T-helper 1 cell treated with Interleukin-12 subunit alpha and Interleukin-12 subunit beta and Interleukin-4 antibody, amounts not matched to agents 30 μg/mL and 1 μg/mL, for 36 hours (primary cell): Measurements from ENCODE around the gene ABCB4.
"Not testable (repeated sequence)": the region's sequence is repeated elsewhere in the genome, so short reads cannot be mapped to it uniquely, and the experiment has no call there.

ENCODE experiments used
- H3K27ac Mint-ChIP-seq: one replicate; pipeline ENCODE4 v1.8.0; 2021; ENCODE audit warnings: mild to moderate bottlenecking, mixed read lengths
- H3K27me3 Mint-ChIP-seq: one replicate; pipeline ENCODE4 v1.8.0; 2021; ENCODE audit warnings: low read depth, mixed read lengths
- H3K36me3 Mint-ChIP-seq: one replicate; pipeline ENCODE4 v1.8.0; 2021; ENCODE audit warnings: low read depth, mixed read lengths
- H3K4me1 Mint-ChIP-seq: one replicate; pipeline ENCODE4 v1.8.0; 2021; ENCODE audit warnings: low read depth, mixed read lengths
- H3K4me3 Mint-ChIP-seq: one replicate; pipeline ENCODE4 v1.8.0; 2021; ENCODE audit warnings: mild to moderate bottlenecking, moderate library complexity, mixed read lengths
- H3K9me3 Mint-ChIP-seq: one replicate; pipeline ENCODE4 v1.8.0; 2021; ENCODE audit warnings: mixed read lengths

The ABCB4 gene

DNA sequence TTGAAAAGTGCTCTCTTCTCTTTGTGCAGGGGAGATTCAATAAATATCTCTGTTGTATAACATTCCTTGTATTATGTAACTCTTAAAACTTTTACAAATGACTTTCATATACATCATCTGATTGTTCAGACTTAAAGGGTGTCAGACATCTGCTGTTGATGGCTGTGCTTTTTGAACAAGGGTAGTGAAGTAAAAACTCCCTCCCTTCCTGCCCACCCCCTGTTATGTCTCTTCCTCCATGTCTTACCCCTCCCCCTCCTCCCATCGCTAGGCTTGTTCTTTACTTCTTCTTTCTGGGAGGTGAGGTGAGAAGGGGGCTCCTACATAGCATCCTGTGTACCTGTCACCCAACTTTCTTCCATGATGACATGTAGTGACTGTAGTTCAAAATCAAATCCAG, 23.4 kb upstream of the ABCB4 start:
- no peaks in the 10 kb centered on the region for H3K9me3 Mint-ChIP-seq
- peaks cover 8% of the 10 kb centered on the region for H3K27me3 Mint-ChIP-seq
- H3K4me1 Mint-ChIP-seq: no peaks in the 10 kb centered on the region
- H3K4me3 Mint-ChIP-seq: no peak overlapping the region
- H3K36me3 Mint-ChIP-seq: no peaks in the 10 kb centered on the region
- no peak overlapping the region for H3K27ac Mint-ChIP-seq

DNA sequence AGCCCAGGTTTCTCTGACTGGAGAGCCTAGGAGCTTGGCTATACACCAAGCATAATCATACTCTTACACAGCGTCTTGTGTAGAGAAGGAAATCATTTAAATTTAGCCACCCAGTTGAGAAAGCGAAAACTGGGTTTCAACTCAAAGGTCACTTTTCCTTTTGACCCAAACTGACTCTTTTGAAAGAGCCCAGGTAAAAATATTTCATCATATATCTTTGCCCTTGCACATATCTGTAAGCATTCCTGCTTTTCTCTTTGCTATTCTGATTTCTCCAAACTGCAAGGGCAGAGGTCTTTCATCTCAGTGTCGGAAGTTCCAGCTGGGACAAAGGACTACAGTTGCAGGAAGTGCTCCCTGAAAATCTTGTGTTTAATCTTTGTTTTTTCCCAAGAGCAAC, 22.0 kb upstream of the ABCB4 start:
- H3K27me3 Mint-ChIP-seq: peaks cover 8% of the 10 kb centered on the region
- no peaks in the 10 kb centered on the region for H3K9me3 Mint-ChIP-seq
- H3K4me1 Mint-ChIP-seq: no peaks in the 10 kb centered on the region
- no peak overlapping the region for H3K27ac Mint-ChIP-seq
- H3K36me3 Mint-ChIP-seq: no peaks in the 10 kb centered on the region
- no peak overlapping the region for H3K4me3 Mint-ChIP-seq

DNA sequence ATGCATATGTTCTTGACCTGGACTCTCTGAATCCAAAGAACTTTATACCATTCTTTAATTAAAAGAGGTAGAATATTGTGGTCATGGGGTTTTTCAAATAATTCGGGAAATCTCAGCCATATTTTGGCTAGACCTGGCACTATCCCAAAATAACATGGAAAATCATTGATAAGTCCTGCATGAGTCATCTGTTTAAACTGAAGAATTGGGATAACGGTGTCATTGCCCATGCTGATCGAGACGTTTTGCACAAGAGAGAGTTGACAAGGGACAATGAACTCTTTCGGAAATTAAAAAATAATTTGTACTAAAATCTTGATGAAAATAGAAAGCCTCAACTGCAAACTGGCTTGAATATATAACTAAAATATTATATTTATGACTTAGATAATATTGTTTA, 19.9 kb upstream of the ABCB4 start:
- H3K4me3 Mint-ChIP-seq: no peak overlapping the region
- no peak overlapping the region for H3K27ac Mint-ChIP-seq
- H3K36me3 Mint-ChIP-seq: no peaks in the 10 kb centered on the region
- H3K27me3 Mint-ChIP-seq: peaks cover 8% of the 10 kb centered on the region
- H3K9me3 Mint-ChIP-seq: no peaks in the 10 kb centered on the region
- H3K4me1 Mint-ChIP-seq: no peaks in the 10 kb centered on the region

DNA sequence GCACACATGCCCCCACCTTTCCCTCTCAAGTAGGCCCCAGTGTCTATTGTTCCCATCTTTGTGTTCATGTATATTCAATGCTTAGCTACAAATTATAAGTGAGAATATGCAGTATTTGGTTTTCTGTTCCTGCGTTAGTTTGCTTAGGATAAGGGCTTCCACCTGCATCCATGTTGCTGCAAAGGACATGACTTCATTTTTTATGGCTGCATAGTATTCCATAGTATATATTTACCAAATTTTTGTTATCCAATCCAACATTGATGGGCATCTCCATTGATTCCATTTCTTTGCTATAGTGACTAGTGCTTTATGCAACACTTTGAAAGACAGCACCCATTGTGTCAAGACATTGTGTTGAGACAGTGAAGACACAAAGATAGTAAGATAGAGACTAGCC, 19.0 kb upstream of the ABCB4 start:
- Mint-ChIP-seq H3K36me3 (no peaks in the 10 kb centered on the region), H3K9me3 (no peaks in the 10 kb centered on the region), H3K27ac (no peak overlapping the region), H3K4me1 (no peaks in the 10 kb centered on the region), H3K27me3 (peaks cover 8% of the 10 kb centered on the region), H3K4me3 (no peak overlapping the region)

DNA sequence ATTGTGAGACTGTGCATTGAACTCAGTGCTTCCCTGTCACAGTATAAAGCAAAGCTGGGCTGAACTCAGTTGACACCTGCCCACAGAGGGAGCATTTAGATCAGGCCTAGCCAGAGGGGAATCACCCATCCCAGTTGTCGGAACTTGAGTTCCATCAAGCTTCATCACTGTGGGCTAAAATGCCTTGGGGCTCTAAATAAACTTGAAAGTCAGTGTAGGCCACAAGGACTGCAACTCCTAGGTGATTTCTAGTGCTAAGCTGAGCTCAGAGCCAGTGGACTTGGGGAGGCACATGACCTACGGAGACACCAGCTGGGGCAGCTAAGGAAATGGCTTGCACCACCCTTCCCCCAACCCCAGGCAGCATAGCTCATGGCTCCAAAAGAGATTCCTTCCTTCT, 7.7 kb upstream of the ABCB4 start:
- no peaks in the 10 kb centered on the region for H3K36me3 Mint-ChIP-seq
- H3K4me1 Mint-ChIP-seq: no peaks in the 10 kb centered on the region
- H3K27ac Mint-ChIP-seq: no peak overlapping the region
- H3K9me3 Mint-ChIP-seq: no peaks in the 10 kb centered on the region
- peaks cover 17% of the 10 kb centered on the region for H3K27me3 Mint-ChIP-seq
- H3K4me3 Mint-ChIP-seq: no peak overlapping the region

DNA sequence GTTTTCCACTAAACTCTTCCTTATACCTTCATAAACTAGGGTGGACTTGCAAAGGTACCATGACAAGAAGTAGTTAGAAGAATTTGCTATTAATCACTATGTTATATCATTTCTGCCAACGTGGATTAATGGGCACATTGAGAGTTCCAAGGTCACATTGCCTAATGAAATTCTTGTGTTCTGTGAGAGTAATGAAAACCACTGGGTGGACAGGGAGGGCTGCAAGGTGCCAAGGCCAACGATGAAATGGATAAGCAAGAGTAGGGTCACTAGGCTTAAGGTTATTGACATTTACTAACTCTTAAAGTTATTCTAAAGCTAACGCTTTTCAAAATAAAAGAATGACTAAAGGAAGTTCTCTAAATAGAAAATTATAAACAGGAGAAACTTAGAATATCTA, 6.6 kb upstream of the ABCB4 start:
- H3K9me3 Mint-ChIP-seq: no peaks in the 10 kb centered on the region
- no peak overlapping the region for H3K27ac Mint-ChIP-seq
- no peaks in the 10 kb centered on the region for H3K4me1 Mint-ChIP-seq
- H3K27me3 Mint-ChIP-seq: peaks cover 16% of the 10 kb centered on the region
- H3K4me3 Mint-ChIP-seq: no peak overlapping the region
- H3K36me3 Mint-ChIP-seq: no peaks in the 10 kb centered on the region

DNA sequence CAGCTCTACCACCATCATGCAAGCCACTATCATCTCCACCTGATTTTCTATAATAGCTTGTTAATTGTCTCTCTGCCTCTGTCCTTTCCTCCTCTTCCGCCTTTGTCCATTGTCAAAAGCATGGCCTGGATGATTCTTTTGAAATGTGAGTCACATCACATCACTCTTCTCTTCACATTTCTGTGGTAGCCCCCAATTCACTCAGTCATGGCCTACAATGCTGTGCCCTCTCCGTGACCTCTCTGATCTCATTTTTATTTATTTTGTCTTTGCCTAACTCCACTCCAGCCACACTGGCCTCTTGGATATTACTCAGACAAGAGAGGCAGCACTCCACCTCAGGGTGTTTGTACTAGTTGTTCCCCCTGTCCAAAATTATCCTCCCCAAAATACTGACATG, 4.9 kb upstream of the ABCB4 start:
- H3K4me3 Mint-ChIP-seq: no peak overlapping the region
- H3K4me1 Mint-ChIP-seq: no peaks in the 10 kb centered on the region
- H3K36me3 Mint-ChIP-seq: no peaks in the 10 kb centered on the region
- H3K9me3 Mint-ChIP-seq: no peaks in the 10 kb centered on the region
- H3K27ac Mint-ChIP-seq: no peak overlapping the region
- peaks cover 23% of the 10 kb centered on the region for H3K27me3 Mint-ChIP-seq

DNA sequence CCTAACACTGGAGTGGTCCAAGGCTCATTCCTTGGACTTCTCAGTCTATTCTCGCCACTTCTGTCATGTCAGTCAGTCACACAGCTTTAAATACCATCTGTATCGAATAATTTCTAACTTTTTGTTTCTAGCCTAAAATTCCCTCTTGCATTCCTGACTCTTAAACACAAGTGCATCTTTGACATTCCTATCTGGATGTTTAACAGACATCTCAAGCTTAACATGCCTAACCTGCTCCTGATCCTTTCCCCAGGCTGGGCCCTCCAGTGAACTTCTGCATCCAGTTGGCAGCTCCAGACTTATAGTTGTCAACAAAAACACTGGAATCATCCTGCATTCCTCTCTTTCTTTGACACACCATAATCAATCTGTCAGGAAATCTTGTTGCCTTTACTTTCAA, 4.5 kb upstream of the ABCB4 start:
- Mint-ChIP-seq H3K36me3 (no peaks in the 10 kb centered on the region), H3K4me3 (no peak overlapping the region), H3K4me1 (no peaks in the 10 kb centered on the region), H3K27me3 (peaks cover 25% of the 10 kb centered on the region), H3K27ac (no peak overlapping the region), H3K9me3 (no peaks in the 10 kb centered on the region)

DNA sequence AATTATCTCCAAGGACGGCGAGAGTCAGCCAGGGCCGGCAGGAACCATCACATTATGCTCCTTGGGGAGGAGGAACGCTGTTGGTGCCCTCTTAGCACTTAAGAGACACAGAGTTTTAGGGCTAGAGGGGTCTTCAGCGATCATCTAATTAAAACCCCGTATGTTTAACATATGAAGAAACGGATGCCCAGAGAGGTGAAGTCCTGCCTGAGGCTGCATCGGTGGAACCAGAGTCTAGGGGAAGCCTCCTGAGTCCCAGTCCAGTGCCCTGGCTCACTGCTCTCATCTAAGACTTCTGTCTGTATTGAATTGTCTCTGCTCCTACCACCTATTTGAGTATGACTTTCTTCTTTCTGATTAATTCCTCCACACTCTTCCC, 688 bp upstream of the ABCB4 start:
- Mint-ChIP-seq H3K36me3 (no peaks in the 10 kb centered on the region), H3K4me3 (peak overlapping the region; percentile 26), H3K27me3 (peaks cover 39% of the 10 kb centered on the region), H3K4me1 (peaks cover 3% of the 10 kb centered on the region), H3K27ac (no peak overlapping the region), H3K9me3 (no peaks in the 10 kb centered on the region)

DNA sequence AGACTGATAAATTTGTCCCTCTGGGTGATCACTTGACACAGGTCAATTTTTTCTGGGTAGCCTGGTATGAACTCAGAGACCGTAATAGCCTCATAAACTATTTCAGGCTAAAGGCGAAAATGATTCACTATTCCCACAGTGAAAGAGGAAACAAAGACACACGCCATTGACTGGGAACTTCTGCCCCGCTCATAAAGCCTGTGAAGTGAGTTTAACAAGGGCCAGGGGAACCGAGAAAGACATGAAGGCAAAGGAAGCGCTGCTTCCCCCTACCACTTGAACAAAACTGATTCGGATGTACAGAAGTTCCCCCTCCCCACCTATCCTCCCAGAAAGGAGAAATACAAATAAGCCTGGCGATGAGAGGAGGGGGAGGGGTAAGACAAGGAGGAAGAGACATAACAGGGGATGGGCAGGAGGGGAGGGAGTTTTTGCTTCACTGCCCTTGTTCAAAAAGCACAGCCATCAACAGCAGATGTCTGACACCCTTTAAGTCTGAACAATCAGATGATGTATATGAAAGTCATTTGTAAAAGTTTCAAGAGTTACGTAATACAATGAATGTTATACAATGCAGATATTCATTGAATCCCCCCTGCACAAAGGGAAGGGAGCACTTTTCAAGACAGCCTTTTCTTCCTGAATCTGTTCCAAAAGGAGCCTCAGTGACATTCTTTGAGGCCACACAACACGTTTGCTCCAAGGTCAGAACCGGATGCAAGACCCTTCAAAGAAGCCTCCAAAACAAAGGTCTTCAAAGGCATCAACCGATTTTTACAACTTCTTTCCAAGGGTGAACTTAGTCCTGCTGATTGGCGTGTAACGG, 734 bp downstream of the ABCB4 start:
- peaks cover 3% of the 10 kb centered on the region for H3K4me1 Mint-ChIP-seq
- peaks cover 39% of the 10 kb centered on the region for H3K27me3 Mint-ChIP-seq
- peak overlapping the region; percentile 16 for H3K4me3 Mint-ChIP-seq
- no peak overlapping the region for H3K27ac Mint-ChIP-seq
- H3K9me3 Mint-ChIP-seq: no peaks in the 10 kb centered on the region
- no peaks in the 10 kb centered on the region for H3K36me3 Mint-ChIP-seq

DNA sequence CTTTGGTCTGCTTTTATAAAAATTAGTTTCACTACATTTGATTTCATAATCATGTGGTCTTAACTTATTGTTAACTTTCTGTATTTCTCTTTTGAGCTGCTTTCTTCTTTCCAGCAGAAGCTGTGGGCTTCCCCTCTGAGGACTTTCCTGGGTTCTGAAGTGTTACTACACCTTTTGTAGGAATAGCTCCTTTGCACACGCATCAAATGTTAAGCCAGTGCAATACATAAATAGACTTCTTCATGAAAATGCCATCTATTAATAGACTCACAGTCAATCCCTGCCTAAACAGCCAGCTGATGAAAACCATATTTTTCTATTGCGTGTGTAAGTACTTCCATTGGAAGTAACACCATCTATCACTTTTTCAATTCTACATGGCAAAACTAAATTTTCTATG, 1.5 kb downstream of the ABCB4 start:
- no peak overlapping the region for H3K27ac Mint-ChIP-seq
- no peak overlapping the region for H3K4me3 Mint-ChIP-seq

DNA sequence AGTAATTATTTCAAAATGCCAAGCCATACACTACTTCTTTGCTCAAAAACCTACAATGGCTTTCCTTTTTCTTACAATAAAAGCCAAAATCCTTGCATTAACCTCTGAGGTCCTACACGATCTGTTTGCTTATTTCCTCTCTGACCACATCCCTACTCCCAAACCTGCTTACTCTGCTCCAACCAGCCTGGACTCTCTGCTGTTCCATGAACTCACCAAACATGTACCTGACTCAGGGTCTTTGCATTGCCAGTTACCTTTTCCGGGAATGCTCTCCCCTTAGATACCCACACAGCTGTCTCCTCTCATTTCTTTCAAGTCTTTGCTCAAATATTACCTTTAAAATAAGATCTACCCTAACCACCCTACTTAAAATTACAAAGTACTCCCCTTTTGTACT, 2.3 kb downstream of the ABCB4 start:
- H3K27me3 Mint-ChIP-seq: peaks cover 39% of the 10 kb centered on the region
- peaks cover 3% of the 10 kb centered on the region for H3K4me1 Mint-ChIP-seq
- no peak overlapping the region for H3K4me3 Mint-ChIP-seq
- no peaks in the 10 kb centered on the region for H3K9me3 Mint-ChIP-seq
- no peak overlapping the region for H3K27ac Mint-ChIP-seq
- H3K36me3 Mint-ChIP-seq: no peaks in the 10 kb centered on the region

More for the DNA sequence above, 1.5 kb downstream of the ABCB4 start:
- H3K9me3 Mint-ChIP-seq: no peaks in the 10 kb centered on the region
- no peaks in the 10 kb centered on the region for H3K36me3 Mint-ChIP-seq
- peaks cover 3% of the 10 kb centered on the region for H3K4me1 Mint-ChIP-seq
- peaks cover 39% of the 10 kb centered on the region for H3K27me3 Mint-ChIP-seq

DNA sequence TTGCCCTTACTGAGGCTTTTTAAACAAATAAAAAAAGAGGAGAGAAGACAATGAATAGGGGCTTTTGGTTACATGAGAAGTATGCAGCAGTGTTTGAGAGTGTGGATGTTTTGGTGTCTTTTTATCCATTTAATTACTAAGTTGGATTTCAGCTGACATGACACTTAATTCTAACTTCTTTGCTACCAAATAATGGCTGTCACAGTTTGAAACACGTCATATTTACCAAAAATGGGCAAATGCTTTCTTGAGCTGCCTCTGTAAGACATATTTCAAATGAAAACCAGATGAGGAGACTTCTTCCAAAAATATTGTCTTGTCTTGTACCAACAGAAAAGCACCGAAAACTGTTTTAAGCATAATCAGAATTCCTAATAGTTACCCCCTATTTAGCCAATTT, 4.0 kb downstream of the ABCB4 start:
- H3K27ac Mint-ChIP-seq: no peak overlapping the region
- H3K27me3 Mint-ChIP-seq: peaks cover 34% of the 10 kb centered on the region
- H3K9me3 Mint-ChIP-seq: no peaks in the 10 kb centered on the region
- no peaks in the 10 kb centered on the region for H3K36me3 Mint-ChIP-seq
- no peak overlapping the region for H3K4me3 Mint-ChIP-seq
- peaks cover 3% of the 10 kb centered on the region for H3K4me1 Mint-ChIP-seq

DNA sequence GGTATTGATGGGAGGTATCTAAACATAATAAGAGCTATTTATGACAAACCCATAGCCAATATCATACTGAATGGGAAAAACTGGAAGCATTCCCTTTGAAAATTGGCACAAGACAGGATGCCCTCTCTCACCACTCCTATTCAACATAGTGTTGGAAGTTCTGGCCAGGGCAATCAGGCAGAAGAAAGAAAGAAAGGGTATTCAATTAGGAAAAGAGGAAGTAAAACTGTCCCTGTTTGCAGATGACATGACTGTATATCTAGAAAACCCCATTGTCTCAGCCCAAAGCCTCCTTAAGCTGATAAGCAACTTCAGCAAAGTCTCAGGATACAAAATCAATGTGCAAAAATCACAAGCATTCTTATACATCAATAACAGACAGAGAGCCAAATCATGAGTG, 6.3 kb downstream of the ABCB4 start:
- H3K27ac Mint-ChIP-seq, H3K4me1 Mint-ChIP-seq, H3K9me3 Mint-ChIP-seq, H3K4me3 Mint-ChIP-seq, H3K36me3 Mint-ChIP-seq: not testable (repeated sequence)
- H3K27me3 Mint-ChIP-seq: peaks cover 19% of the 10 kb centered on the region

DNA sequence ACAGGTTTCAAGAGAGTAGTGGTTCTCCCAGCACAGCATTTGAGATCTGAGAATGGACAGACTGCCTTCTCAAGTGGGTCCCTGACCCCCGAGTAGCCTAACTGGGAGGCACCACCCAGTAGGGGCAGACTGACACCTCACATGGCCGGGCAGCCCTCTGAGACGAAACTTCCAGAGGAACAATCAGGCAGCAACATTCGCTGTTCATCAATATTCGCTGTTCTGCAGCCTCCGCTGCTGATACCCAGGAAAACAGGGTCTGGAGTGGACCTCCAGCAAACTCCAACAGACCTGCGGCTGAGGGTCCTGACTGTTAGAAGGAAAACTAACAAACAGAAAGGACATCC, 10.0 kb downstream of the ABCB4 start:
- H3K4me1 Mint-ChIP-seq, H3K4me3 Mint-ChIP-seq, H3K36me3 Mint-ChIP-seq, H3K27me3 Mint-ChIP-seq, H3K9me3 Mint-ChIP-seq, H3K27ac Mint-ChIP-seq: not testable (repeated sequence)
